HG03469 (cell line): Measurements from ENCODE around the gene ARMC12.
"Not testable (repeated sequence)": the region's sequence is repeated elsewhere in the genome, so short reads cannot be mapped to it uniquely, and the experiment has no call there.

Experiments
- ATAC-seq: cut with Tn5 transposase; IDR thresholded peaks from one replicate; pipeline ENCODE4 v1.9.1; 2021; ENCODE audit warnings: mild to moderate bottlenecking, moderate library complexity, moderate number of reproducible peaks; ENCODE audit not compliant: unreplicated experiment

ARMC12 gene

DNA sequence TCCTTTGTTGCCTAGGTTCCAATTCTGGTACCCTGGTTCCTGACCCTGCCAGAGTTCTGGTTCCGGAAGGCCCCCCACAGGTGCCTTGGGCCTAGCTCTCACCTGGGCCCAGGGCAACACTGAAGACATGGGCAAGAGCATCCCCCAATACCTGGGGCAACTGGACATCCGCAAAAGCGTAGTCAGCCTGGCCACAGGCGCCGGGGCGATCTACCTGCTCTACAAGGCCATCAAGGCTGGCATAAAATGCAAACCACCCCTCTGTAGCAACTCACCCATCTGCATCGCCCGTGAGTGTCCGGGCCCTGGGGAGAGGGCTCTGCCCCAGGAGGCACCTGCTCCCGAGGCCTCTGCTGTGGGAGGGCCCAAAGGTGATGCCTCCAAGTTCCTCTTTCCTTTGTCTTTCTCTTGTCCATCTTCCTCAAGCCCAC, at the start of gene ARMC12:
TSS of gene ARMC12 (plus strand) at position 51 of the 431 bp plus-strand sequence. CDS start at position 128, 77 bp downstream.
- no peak for ATAC-seq

DNA sequence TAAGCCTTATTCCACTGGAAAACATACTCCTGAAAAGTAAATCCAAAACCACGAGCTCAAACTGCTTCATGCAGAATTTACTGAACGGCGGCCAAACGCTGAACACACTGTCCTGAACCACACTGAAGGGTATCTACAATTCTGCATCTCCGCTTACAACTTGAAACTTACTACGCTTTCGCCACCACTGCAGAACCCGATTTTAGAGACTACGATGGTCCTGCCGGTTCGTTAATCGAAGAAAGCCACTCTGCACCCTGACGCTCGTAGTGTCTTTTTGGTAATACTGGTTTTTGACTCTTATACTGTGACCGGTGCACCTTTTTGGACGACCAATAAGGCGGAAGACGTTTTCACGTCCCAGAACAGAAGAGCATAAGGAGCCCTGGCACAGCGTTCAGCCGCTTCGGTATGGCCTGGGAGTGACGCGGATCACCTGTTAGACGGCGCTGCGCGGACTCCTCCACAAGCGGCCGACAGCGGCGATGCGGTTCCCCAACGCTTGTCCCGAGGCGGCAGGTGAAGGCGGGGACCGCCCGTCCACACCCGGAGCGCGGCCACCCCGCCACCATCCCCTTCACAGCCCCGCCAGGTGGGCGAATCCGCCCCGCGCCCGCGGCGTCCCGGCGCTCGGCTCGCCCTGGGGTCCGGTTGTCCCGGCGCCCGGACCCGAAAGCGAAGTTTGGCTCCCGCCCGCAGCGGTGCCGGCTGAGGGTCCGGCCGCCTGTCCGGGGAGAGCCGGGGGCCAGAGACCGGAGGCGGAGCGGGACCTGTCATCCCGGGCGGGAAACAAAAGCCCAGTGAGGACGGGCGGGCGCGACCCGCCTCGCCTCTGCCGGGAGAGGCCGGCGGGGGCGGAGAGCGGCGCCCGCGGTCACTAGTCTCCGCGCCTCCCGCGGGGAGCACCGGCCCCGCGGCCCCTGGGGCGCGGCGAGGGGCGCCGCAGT, 48.9 kb upstream of the ARMC12 start:
- peak; percentile 21 for ATAC-seq

- ATAC-seq, result peak; percentile 62
Observed at GRCh38 chr6:35688605-35689322, 48.1 kb upstream of the ARMC12 start, which contains the start of gene FKBP5. TSS of gene FKBP5 (minus strand) at chr6:35688915. CDS start at chr6:35642824, 46,091 bp downstream.

DNA sequence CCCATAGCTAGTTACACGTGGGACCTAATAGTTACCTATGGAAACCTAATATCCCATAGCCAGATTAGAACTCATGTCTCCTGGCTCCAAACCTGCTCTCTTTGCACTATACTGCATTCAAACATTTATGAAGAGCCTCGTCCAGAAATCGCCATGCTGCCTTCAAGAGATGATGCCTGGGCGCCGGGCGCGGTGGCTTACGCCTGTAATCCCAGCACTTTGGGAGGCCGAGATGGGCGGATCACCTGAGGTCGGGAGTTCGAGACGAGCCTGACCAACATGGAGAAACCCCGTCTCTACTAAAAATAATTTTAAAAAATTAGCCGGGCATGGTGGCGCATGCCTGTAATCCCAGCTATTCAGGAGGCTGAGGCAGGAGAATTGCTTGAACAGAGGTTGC, 46.8 kb upstream of the ARMC12 start:
- not testable (repeated sequence) for ATAC-seq

DNA sequence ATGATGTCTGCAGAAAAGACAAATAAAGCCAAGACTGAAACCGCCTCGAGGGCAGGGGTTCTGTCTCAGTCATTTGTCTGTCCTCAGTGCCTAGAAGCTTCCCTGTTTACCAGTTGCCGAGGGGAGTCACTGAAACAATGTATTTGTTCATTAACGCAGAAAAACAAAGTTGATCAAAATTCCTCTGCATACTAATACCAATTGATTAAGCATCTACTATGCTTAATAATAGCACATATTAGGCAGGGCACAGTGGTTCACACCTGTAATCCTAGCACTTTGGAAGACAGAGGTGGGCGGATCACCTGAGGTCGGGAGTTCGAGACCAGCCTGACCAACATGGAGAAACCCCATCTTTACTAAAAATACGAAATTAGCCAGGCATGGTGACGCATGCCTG, 46.3 kb upstream of the ARMC12 start:
- ATAC-seq, result no peak

DNA sequence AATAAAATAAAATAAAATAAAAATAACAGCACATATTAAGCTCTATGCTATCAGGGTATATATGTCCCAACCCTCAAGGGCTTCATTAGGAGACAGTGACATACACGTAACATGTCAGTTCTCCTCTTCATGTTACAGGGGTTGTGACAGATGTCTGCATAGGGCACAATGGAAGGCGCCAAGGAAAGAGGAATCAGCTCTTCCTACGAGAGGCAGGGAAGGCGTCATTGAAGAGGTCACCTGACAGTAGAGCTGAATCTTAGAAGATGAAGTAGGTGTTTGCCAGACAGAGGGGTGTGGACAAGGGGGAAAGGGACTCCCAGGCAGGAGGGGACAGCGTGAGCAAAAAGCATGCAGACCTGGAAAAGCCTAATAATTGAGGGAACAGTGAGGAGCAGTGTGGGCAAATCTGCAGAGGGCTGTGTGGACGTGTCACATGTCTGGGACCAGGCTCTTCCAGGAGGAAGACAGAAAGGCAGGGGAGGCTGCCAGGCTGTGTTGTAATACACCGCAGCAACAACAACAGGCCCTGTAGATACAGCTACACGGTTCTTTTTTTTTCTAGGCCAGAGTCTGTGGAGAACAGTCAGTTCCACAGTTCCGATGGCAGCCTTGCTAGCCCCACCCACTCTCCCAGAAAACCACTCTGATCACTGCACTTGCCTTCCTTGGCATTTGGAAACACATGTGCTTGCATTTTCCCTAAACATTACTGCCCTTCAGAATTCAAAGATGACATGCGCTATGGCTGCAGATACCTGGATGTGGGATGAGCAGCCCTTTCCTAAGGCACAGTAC, 45.6 kb upstream of the ARMC12 start:
- no peak for ATAC-seq

DNA sequence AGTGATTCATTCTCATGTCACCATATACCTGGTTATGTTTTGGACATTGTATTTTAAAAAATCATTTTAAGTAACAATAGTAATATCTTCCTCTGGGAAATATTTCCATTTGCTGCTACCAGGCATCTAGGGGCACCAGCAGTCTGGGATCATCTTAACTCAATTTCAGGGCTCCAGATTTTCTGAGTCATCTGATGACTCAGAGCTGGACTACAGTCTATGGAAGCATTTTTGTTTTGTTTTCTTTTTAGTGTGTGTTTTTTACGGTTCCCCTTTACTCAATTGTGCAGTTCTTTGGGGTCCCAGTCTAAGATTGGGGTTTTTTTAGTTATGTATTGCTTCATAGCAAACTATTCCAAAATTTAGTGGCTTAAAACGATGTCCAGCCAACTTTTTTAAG, 42.4 kb upstream of the ARMC12 start:
- ATAC-seq, result no peak

- ATAC-seq, result not testable (repeated sequence)
Observed at GRCh38 chr6:35698430-35698829, 38.4 kb upstream of the ARMC12 start.

- no peak for ATAC-seq
Observed at GRCh38 chr6:35698858-35699257, 38.0 kb upstream of the ARMC12 start.

DNA sequence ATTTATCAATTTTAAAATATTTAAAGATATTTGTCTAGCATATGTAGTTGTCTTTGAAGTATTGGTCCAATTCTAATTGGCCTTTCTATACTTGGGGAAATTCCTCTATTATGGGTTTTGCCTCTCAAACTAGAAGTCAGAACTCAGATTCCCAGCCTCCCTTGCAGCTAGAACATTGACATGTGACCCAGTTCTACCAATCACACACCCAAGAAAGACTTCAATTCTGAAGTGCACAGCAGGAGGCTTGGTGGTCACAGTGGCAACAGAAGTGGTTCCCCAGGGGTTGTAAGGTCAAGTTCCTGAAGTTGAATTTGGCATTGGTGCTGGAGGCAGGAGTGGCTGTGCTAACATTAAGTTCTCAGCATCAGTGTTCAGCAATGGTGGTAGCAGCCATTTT, 33.3 kb upstream of the ARMC12 start:
- no peak for ATAC-seq

DNA sequence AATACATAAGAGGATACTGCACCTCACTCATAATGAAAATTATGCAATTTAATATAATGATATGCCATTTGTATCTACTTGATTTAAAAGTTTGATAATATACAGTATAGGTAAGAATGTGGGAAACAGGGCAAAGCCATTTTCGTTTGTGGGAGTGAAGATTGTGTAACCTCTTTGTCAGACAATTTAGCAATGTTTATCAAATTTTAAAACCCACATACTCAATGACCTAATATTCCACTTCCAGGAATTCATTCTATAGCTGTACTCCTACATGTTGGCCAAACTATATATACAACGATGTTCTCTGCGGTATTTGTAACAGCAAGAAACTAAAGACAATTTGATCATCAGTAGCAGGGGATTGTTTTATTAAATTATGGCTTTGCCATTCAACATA, 30.4 kb upstream of the ARMC12 start:
- no peak for ATAC-seq

GRCh38 chr6:35707714-35708407, 29.0 kb upstream of the ARMC12 start:
- ATAC-seq, result no peak

DNA sequence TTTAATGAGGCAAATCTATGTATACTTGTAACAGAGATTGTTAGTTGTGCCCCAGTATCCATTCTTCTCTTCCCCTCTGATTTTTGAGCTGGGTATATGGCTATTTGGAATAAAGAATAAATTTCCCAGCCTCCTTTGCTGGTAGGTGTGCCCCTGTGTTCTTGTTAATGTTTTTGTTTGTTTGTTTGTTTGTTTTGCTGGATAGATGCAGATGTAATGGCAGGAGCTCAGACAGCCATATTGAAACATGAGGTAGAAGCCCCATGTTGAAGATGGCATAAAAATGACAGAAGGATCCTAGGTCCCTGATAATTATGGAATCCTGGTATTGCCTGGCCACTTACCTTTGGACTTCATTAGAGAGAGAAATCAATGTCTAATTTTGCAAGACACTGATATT, 28.2 kb upstream of the ARMC12 start:
- ATAC-seq, result no peak

GRCh38 chr6:35710241-35710847, 26.5 kb upstream of the ARMC12 start:
- no peak for ATAC-seq

- no peak for ATAC-seq
Observed at GRCh38 chr6:35711731-35712130, 25.1 kb upstream of the ARMC12 start.

DNA sequence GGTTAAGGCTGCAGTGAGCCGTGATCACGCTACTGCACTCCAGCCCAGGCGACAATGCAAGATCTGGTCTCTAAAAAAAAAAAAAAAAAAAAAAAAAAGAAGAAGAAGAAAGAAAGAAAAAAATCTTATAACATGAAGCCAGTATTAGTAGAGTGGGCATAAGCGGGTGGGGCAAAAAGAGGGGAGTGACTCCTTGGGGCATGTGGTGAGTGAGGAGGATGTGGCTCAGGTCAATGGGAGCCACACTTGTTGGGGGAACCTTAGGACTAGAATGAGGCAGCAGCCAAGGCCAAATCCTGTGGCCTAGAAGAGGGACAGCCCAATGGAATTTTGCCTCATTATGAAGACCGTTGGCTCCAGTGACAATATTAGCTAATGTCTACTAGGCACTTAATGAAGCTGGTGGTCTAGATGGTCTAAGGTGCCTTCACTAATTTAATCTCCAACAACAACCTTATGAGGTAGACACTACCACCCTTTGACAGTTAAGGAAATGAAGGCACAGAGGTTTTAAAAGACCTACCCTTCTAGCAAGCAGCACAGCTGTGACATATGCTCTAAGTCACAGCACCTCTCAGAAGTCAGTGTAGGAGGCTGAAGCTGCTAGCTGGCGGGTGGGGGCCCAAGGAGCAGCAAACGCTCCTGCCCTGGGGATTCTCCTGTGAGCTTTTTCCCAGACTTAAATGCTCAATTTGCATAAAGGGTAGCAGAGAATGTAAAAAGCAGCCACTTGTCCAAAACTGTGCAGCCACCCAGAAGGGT, 23.6 kb upstream of the ARMC12 start:
- ATAC-seq, result no peak

GRCh38 chr6:35716798-35717197, 20.0 kb upstream of the ARMC12 start:
- ATAC-seq, result no peak

GRCh38 chr6:35717449-35718374, 19.1 kb upstream of the ARMC12 start:
- no peak for ATAC-seq
